ENCODE data around the gene TMEM106A. TPM values are rescaled to one million over a fixed set of nuclear protein-coding genes. Genes with fewer than 3 reads are reported as not detected.

TMEM106A gene
- 2.6 and 3.5 TPM in 2 replicates for polyA plus RNA-seq (2011; rRNA removed)
- 1.9 and 2.4 TPM in 2 replicates for polyA plus RNA-seq (2012; cell fraction: cytosol; rRNA removed)
- polyA plus RNA-seq (2012; cell fraction: nucleus; rRNA removed): 4.1 and 5.1 TPM in 2 replicates
- 1.1 to 1.7 TPM (median 1.2 TPM) in 3 replicates for polyA plus RNA-seq (2017; fragmentation: RNase III; extraction: RNeasy Plus Mini Kit Qiagen cat#74134 plus additional on column Dnase treatment)
- 9.5 and 11.2 TPM in 2 replicates for polyA minus RNA-seq (2011; rRNA and poly(A)+ RNA removed)

DNA sequence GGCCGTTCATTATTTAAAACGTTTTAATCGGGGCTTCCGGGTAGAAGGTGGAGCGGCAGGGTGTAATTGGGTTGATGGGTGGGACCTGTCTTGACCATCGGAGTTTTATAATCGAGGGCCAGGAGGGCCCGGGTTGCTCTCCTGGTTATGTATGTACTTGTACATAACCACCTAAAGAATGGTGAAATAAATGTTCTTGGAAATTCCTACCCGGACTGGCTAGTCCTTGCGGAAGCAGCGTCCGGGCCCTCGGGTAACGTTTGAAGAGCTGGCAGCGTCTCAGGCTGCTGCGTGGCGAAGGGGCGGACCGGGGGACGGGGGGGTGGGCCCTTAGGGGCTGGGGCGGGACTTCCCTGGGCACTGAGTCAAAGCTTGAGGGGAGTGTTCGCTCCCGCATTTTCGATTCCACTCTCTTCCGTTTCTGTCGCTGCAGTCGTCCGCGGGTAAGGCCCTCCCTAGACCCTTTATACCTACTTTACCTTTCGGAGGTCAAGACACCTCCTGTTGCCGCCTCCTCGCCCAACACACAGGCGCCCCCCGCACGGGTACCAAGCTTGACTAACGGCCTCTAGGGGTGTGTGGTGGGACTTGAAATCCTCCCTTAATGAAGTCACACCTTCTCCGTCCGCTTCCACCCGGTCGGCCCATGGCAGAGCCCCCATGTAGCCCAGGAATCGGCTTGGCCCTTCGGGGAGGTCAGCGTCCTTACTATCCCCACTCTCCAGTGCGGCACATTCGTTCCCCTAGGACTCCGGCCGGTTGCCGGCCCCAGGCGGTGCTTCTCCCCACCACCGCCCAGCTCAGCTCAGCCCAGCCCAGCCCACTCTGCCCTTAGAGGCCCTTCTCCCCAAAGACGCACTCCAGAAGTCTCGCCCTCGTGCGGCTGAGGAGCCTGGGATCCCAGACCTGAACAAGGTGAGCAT is at the start of gene TMEM106A:
Gene TMEM106A (plus strand): TSS at position 396 of the 923 bp plus-strand sequence. CDS start 1,167 bp downstream, outside the sequence.
- ATAC-seq (peak; percentile 90 to 92), FAIRE-seq (no peak), DNase-seq (ENCODE audit: low read depth in 1 of 2, low spot score in 1 of 2) (peak; percentile 84 to 97)
- Histone ChIP-seq H3K4me2 (peak within 1 kb of the TSS; percentile 78), H3K4me3 (peak within 1 kb of the TSS; percentile 51), H3K4me1 (peaks cover 14% of the 10 kb centered on the region), H3K27ac (peak within 1 kb of the TSS; percentile 75 to 84), H3K9me3 (no peaks in the 10 kb centered on the region)
- 6% methylated on average over 44 of the region's 54 CpGs for WGBS (ENCODE audit: missing lambda C conversion rate)
- CTCF ChIA-PET: interaction anchor here (0.6 to 2.8 kb wide), 14 partner anchors 10 to 187 kb away, joined by 3 to 16 read pairs (median 4); no protein-coding TSS in a partner anchor
- POLR2A ChIA-PET: interaction anchor here (0.6 to 5.2 kb wide), 13 partner anchors 8 to 156 kb away, joined by 3 to 52 read pairs (median 4); partner anchors contain the start of gene NBR1
- TF ChIP-seq PHF8 (IDR thresholded peaks at IDR 0.05; ENCODE audit: borderline replicate concordance, low read depth) (peak; percentile 45; the same call in 1 of the 2 replicates), POLR2AphosphoS2 (conservative IDR thresholded peaks at IDR 0.05; ENCODE audit: low read length) (no peak), FOSL2 (IDR thresholded peaks at IDR 0.05) (no peak), FOSL2 (CRISPR knock-in tag; IDR thresholded peaks at IDR 0.05) (0 out of 2 replicates have a peak, but pooled peaks have one; percentile 10), CBX2 (IDR thresholded peaks at IDR 0.05; ENCODE audit: borderline replicate concordance, low read depth) (no peak), HDAC2 (IDR thresholded peaks at IDR 0.05) (no peak), HES2 (IDR thresholded peaks at IDR 0.05) (no peak), TFCP2L1 (CRISPR knock-in tag; IDR thresholded peaks at IDR 0.05) (no peak), RAD21 (conservative IDR thresholded peaks at IDR 0.05 in 1 of 2, IDR thresholded peaks at IDR 0.05 in 1 of 2) (0 out of 5 replicates have a peak, but pooled peaks of 1 of the 2 experiments have one; percentile 16), MAFK (IDR thresholded peaks at IDR 0.05; ENCODE audit: partially characterized antibody) (no peak), JUNB (IDR thresholded peaks at IDR 0.05) (no peak), CEBPB (IDR thresholded peaks at IDR 0.05) (no peak), FOSB (CRISPR knock-in tag; IDR thresholded peaks at IDR 0.05) (no peak), KDM5A (IDR thresholded peaks at IDR 0.05) (no peak), NR3C1 (IDR thresholded peaks at IDR 0.05) (no peak), MYC (IDR thresholded peaks at IDR 0.05; ENCODE audit: borderline replicate concordance, low read length) (no peak), HOXA7 (CRISPR knock-in tag; IDR thresholded peaks at IDR 0.05) (no peak), E2F6 (IDR thresholded peaks at IDR 0.05; ENCODE audit: borderline replicate concordance, low read depth) (no peak), MAZ (IDR thresholded peaks at IDR 0.05; ENCODE audit: borderline replicate concordance, low read depth, low read length) (no peak), HEYL (CRISPR knock-in tag; IDR thresholded peaks at IDR 0.05) (no peak), HOXB5 (CRISPR knock-in tag; IDR thresholded peaks at IDR 0.05) (no peak), ZFP36 (IDR thresholded peaks at IDR 0.05; ENCODE audit: borderline replicate concordance, partially characterized antibody) (no peak), SMC3 (IDR thresholded peaks at IDR 0.05) (no peak), KDM1A (IDR thresholded peaks at IDR 0.05; ENCODE audit: low read depth) (no peak), CHD2 (IDR thresholded peaks at IDR 0.05; ENCODE audit: low read length, partially characterized antibody) (no peak), EP300 (IDR thresholded peaks at IDR 0.05) (no peak), ZNF302 (CRISPR knock-in tag; IDR thresholded peaks at IDR 0.05) (no peak), HOXB13 (CRISPR knock-in tag; IDR thresholded peaks at IDR 0.05; ENCODE audit: low read depth) (no peak), SREBF2 (IDR thresholded peaks at IDR 0.05) (no peak), RCOR1 (IDR thresholded peaks at IDR 0.05; ENCODE audit: low read depth, low read length) (no peak), ESRRA (IDR thresholded peaks at IDR 0.05; ENCODE audit: borderline replicate concordance, low read length) (no peak), BCL3 (IDR thresholded peaks at IDR 0.05) (peak; percentile 51; the same call in 1 of the 3 replicates), RNF2 (IDR thresholded peaks at IDR 0.05; ENCODE audit: borderline replicate concordance, low read depth) (no peak), FOXS1 (CRISPR knock-in tag; IDR thresholded peaks at IDR 0.05) (no peak), RFX5 (IDR thresholded peaks at IDR 0.05) (no peak)
- TF ChIP-seq, protein P1, sequence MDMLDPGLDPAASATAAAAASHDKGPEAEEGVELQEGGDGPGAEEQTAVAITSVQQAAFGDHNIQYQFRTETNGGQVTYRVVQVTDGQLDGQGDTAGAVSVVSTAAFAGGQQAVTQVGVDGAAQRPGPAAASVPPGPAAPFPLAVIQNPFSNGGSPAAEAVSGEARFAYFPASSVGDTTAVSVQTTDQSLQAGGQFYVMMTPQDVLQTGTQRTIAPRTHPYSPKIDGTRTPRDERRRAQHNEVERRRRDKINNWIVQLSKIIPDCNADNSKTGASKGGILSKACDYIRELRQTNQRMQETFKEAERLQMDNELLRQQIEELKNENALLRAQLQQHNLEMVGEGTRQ (IDR thresholded peaks at IDR 0.05): no peak
- TF ChIP-seq, protein P2, sequence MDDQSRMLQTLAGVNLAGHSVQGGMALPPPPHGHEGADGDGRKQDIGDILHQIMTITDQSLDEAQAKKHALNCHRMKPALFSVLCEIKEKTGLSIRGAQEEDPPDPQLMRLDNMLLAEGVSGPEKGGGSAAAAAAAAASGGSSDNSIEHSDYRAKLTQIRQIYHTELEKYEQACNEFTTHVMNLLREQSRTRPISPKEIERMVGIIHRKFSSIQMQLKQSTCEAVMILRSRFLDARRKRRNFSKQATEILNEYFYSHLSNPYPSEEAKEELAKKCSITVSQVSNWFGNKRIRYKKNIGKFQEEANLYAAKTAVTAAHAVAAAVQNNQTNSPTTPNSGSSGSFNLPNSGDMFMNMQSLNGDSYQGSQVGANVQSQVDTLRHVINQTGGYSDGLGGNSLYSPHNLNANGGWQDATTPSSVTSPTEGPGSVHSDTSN (IDR thresholded peaks at IDR 0.05): no peak

Measured in A549 (cell line).